ENCODE measurements around the gene CRIP3.
"Not testable (repeated sequence)": the region's sequence is repeated elsewhere in the genome, so short reads cannot be mapped to it uniquely, and the experiment has no call there.

Gene CRIP3

GRCh38 chr6:43304882-43305281, 3.7 kb downstream of the CRIP3 start:
- no peak overlapping the region for H3K9ac ChIP-seq (ENCODE audit: low read depth, low read length)
- H3K9me3 ChIP-seq (ENCODE audit: insufficient read depth, low read depth, low read length), result no peaks in the 10 kb centered on the region
- no peak overlapping the region for H3K4me3 ChIP-seq (ENCODE audit: low read length)
- H3K27me3 ChIP-seq (ENCODE audit: insufficient read depth, low read length), result 0 out of 2 replicates have a peak, but pooled peaks cover 4% of the 10 kb centered on the region
- peaks cover 14% of the 10 kb centered on the region; the same call in 1 of the 2 replicates for H3K4me1 ChIP-seq (ENCODE audit: insufficient read depth, low read length)
- peaks cover 7% of the 10 kb centered on the region; the same call in 1 of the 2 replicates for H3K36me3 ChIP-seq (ENCODE audit: insufficient read depth, low read depth, low read length)
- no peak overlapping the region for H3K27ac ChIP-seq (ENCODE audit: low read length)

- Histone ChIP-seq H3K4me3 (ENCODE audit: low read length) (no peak overlapping the region), H3K9ac (ENCODE audit: low read depth, low read length) (no peak overlapping the region), H3K4me1 (ENCODE audit: insufficient read depth, low read length) (peaks cover 14% of the 10 kb centered on the region; the same call in 1 of the 2 replicates), H3K27ac (ENCODE audit: low read length) (no peak overlapping the region), H3K36me3 (ENCODE audit: insufficient read depth, low read depth, low read length) (peaks cover 7% of the 10 kb centered on the region; the same call in 1 of the 2 replicates), H3K9me3 (ENCODE audit: insufficient read depth, low read depth, low read length) (no peaks in the 10 kb centered on the region), H3K27me3 (ENCODE audit: insufficient read depth, low read length) (peaks cover 4% of the 10 kb centered on the region; the same call in 1 of the 2 replicates)
Measured at GRCh38 chr6:43304361-43304760, 4.3 kb downstream of the CRIP3 start.

- Histone ChIP-seq H3K4me1 (ENCODE audit: insufficient read depth, low read length) (peaks cover 9% of the 10 kb centered on the region; the same call in 1 of the 2 replicates), H3K9me3 (ENCODE audit: insufficient read depth, low read depth, low read length) (no peaks in the 10 kb centered on the region)
Measured at GRCh38 chr6:43303751-43304331, 4.8 kb downstream of the CRIP3 start.

GRCh38 chr6:43303006-43303405, 5.6 kb downstream of the CRIP3 start:
- H3K27ac ChIP-seq (ENCODE audit: low read length); H3K9me3 ChIP-seq (ENCODE audit: insufficient read depth, low read depth, low read length); H3K27me3 ChIP-seq (ENCODE audit: insufficient read depth, low read length); H3K4me3 ChIP-seq (ENCODE audit: low read length); H3K36me3 ChIP-seq (ENCODE audit: insufficient read depth, low read depth, low read length); H3K4me1 ChIP-seq (ENCODE audit: insufficient read depth, low read length); H3K9ac ChIP-seq (ENCODE audit: low read depth, low read length): not testable (repeated sequence)

More at GRCh38 chr6:43303751-43304331, 4.8 kb downstream of the CRIP3 start:
- Histone ChIP-seq H3K27ac (ENCODE audit: low read length) (no peak overlapping the region), H3K9ac (ENCODE audit: low read depth, low read length) (no peak overlapping the region), H3K4me3 (ENCODE audit: low read length) (no peak overlapping the region), H3K36me3 (ENCODE audit: insufficient read depth, low read depth, low read length) (peaks cover 7% of the 10 kb centered on the region; the same call in 1 of the 2 replicates), H3K27me3 (ENCODE audit: insufficient read depth, low read length) (peaks cover 5% of the 10 kb centered on the region)

- Histone ChIP-seq H3K27ac (ENCODE audit: low read length) (no peak overlapping the region), H3K9ac (ENCODE audit: low read depth, low read length) (no peak overlapping the region), H3K36me3 (ENCODE audit: insufficient read depth, low read depth, low read length) (peaks cover 7% of the 10 kb centered on the region; the same call in 1 of the 2 replicates), H3K9me3 (ENCODE audit: insufficient read depth, low read depth, low read length) (no peaks in the 10 kb centered on the region), H3K4me1 (ENCODE audit: insufficient read depth, low read length) (peaks cover 4% of the 10 kb centered on the region; the same call in 1 of the 2 replicates), H3K4me3 (ENCODE audit: low read length) (no peak overlapping the region), H3K27me3 (ENCODE audit: insufficient read depth, low read length) (peaks cover 5% of the 10 kb centered on the region)
Measured at GRCh38 chr6:43302126-43302525, 6.5 kb downstream of the CRIP3 start.

- H3K27ac ChIP-seq (ENCODE audit: low read length), result no peak overlapping the region
- peaks cover 7% of the 10 kb centered on the region; the same call in 1 of the 2 replicates for H3K36me3 ChIP-seq (ENCODE audit: insufficient read depth, low read depth, low read length)
- H3K9me3 ChIP-seq (ENCODE audit: insufficient read depth, low read depth, low read length), result no peaks in the 10 kb centered on the region
- no peak overlapping the region for H3K9ac ChIP-seq (ENCODE audit: low read depth, low read length)
- no peak overlapping the region for H3K4me3 ChIP-seq (ENCODE audit: low read length)
- peaks cover 4% of the 10 kb centered on the region; the same call in 1 of the 2 replicates for H3K4me1 ChIP-seq (ENCODE audit: insufficient read depth, low read length)
- H3K27me3 ChIP-seq (ENCODE audit: insufficient read depth, low read length), result peaks cover 5% of the 10 kb centered on the region
Measured at GRCh38 chr6:43301081-43301870, 7.3 kb downstream of the CRIP3 start.

- peaks cover 5% of the 10 kb centered on the region for H3K27me3 ChIP-seq (ENCODE audit: insufficient read depth, low read length)
- no peak overlapping the region for H3K27ac ChIP-seq (ENCODE audit: low read length)
- H3K4me1 ChIP-seq (ENCODE audit: insufficient read depth, low read length), result no peaks in the 10 kb centered on the region
- H3K9ac ChIP-seq (ENCODE audit: low read depth, low read length), result no peak overlapping the region
- H3K4me3 ChIP-seq (ENCODE audit: low read length), result no peak overlapping the region
- no peaks in the 10 kb centered on the region for H3K9me3 ChIP-seq (ENCODE audit: insufficient read depth, low read depth, low read length)
- peaks cover 4% of the 10 kb centered on the region; the same call in 1 of the 2 replicates for H3K36me3 ChIP-seq (ENCODE audit: insufficient read depth, low read depth, low read length)
Measured at GRCh38 chr6:43299338-43300293, 9.0 kb downstream of the CRIP3 start.

- H3K27ac ChIP-seq (ENCODE audit: low read length), result no peak overlapping the region
Measured at GRCh38 chr6:43298565-43299337, 9.9 kb downstream of the CRIP3 start.

GRCh38 chr6:43297644-43298564, 10.7 kb downstream of the CRIP3 start, which contains the start of gene SLC22A7:
Gene SLC22A7, plus strand, starts transcription at chr6:43298260. Its CDS starts 99 bp downstream, at chr6:43298359.
- no peaks in the 10 kb centered on the region for H3K36me3 ChIP-seq (ENCODE audit: insufficient read depth, low read depth, low read length)
- no peak within 1 kb of the TSS for H3K27ac ChIP-seq (ENCODE audit: low read length)
- H3K4me1 ChIP-seq (ENCODE audit: insufficient read depth, low read length), result no peaks in the 10 kb centered on the region
- peaks cover 5% of the 10 kb centered on the region for H3K27me3 ChIP-seq (ENCODE audit: insufficient read depth, low read length)
- H3K4me3 ChIP-seq (ENCODE audit: low read length), result no peak within 1 kb of the TSS
- no peak within 1 kb of the TSS for H3K9ac ChIP-seq (ENCODE audit: low read depth, low read length)
- H3K9me3 ChIP-seq (ENCODE audit: insufficient read depth, low read depth, low read length), result no peaks in the 10 kb centered on the region

More at GRCh38 chr6:43298565-43299337, 9.9 kb downstream of the CRIP3 start:
- H3K9ac ChIP-seq (ENCODE audit: low read depth, low read length), result no peak overlapping the region
- H3K4me3 ChIP-seq (ENCODE audit: low read length), result no peak overlapping the region
- H3K27me3 ChIP-seq (ENCODE audit: insufficient read depth, low read length), result peaks cover 5% of the 10 kb centered on the region
- H3K9me3 ChIP-seq (ENCODE audit: insufficient read depth, low read depth, low read length), result no peaks in the 10 kb centered on the region
- no peaks in the 10 kb centered on the region for H3K36me3 ChIP-seq (ENCODE audit: insufficient read depth, low read depth, low read length)
- no peaks in the 10 kb centered on the region for H3K4me1 ChIP-seq (ENCODE audit: insufficient read depth, low read length)

Measured in iPS-20b (cell line).